ENCODE measurements around the gene TMEM63B. TPM values are rescaled to one million over a fixed set of nuclear protein-coding genes. Genes with fewer than 3 reads are reported as not detected.
A peak's percentile ranks its signal among the peaks of the same experiment; 100 is the strongest.
"Not testable (repeated sequence)": the region's sequence is repeated elsewhere in the genome, so short reads cannot be mapped to it uniquely, and the experiment has no call there.

The TMEM63B gene
- polyA plus RNA-seq, 1 donor: 34.4 TPM

DNA sequence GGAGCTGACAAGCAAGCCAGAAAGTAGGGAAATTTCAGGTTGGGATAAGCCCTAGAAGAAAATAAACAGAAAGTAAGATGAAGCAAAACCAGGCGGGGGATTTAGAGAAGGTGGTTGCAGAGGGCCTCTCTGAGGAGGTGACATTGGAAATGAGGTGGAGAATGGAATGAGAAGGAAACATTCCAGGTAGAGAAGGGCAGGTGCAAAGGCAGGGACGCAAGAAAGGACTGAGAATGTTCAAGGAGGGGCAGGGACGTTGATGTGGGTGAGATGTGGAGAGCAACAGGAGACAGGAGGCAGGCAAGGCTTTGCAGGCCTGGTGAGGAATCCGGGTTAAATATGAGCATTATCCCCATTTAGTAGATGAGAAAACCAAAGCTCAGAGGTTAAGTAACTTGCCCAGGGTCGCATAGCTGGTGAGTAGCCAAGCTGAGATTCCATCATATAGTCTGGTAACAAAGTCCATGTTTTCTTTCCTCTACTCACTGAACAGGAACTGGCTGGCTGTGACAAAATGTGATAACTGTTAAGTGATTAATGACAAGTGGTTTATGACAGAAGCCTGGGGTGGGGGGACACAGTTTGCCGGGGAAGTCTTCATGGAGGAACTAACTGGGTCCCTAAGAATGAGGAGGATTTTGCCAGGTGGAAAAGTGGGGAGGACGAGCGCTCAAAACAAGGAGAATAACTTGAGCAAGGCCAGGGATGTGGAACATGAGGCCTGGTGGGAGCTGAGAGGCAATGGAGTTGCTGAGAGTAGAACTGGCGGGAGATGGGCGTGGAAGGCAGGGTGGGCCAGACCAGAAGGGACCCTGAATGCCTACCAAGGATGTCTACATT lies 32.7 kb upstream of the TMEM63B start:
- Histone ChIP-seq H3K27me3 (ENCODE audit: control insufficient read depth, insufficient read depth, low read length) (no peaks in the 10 kb centered on the region), H3K36me3 (ENCODE audit: control insufficient read depth, insufficient read depth, low read length) (peaks cover 3% of the 10 kb centered on the region), H3K4me1 (ENCODE audit: control insufficient read depth, insufficient read depth, low read length) (peaks cover 16% of the 10 kb centered on the region), H3K27ac (ENCODE audit: low read length) (peak overlapping the region; percentile 87), H3K4me3 (ENCODE audit: low read length) (no peak overlapping the region), H3K9me3 (ENCODE audit: control insufficient read depth, low read depth, low read length) (no peaks in the 10 kb centered on the region)
- WGBS (ENCODE audit: insufficient coverage, low lambda C conversion rate): 75% methylated on average over 1 of the region's 10 CpGs
- peak; percentile 79 to 90 for DNase-seq

GRCh38 chr6:44095243-44095623 lies 32.1 kb upstream of the TMEM63B start:
- WGBS (ENCODE audit: insufficient coverage, low lambda C conversion rate): no CpG with 5 or more reads among the region's 6 CpGs
- H3K36me3 ChIP-seq (ENCODE audit: control insufficient read depth, insufficient read depth, low read length); H3K27me3 ChIP-seq (ENCODE audit: control insufficient read depth, insufficient read depth, low read length); H3K9me3 ChIP-seq (ENCODE audit: control insufficient read depth, low read depth, low read length); DNase-seq; H3K4me3 ChIP-seq (ENCODE audit: low read length): not testable (repeated sequence)
- H3K27ac ChIP-seq (ENCODE audit: low read length): peak overlapping the region; percentile 87
- H3K4me1 ChIP-seq (ENCODE audit: control insufficient read depth, insufficient read depth, low read length): peaks cover 19% of the 10 kb centered on the region

- H3K4me1 ChIP-seq (ENCODE audit: control insufficient read depth, insufficient read depth, low read length): peaks cover 19% of the 10 kb centered on the region
- no peak overlapping the region for H3K4me3 ChIP-seq (ENCODE audit: low read length)
- H3K27ac ChIP-seq (ENCODE audit: low read length): no peak overlapping the region
- no CpG with 5 or more reads among the region's 3 CpGs for WGBS (ENCODE audit: insufficient coverage, low lambda C conversion rate)
- DNase-seq: peak; percentile 75 to 77
- peaks cover 7% of the 10 kb centered on the region for H3K36me3 ChIP-seq (ENCODE audit: control insufficient read depth, insufficient read depth, low read length)
- H3K9me3 ChIP-seq (ENCODE audit: control insufficient read depth, low read depth, low read length): no peaks in the 10 kb centered on the region
- H3K27me3 ChIP-seq (ENCODE audit: control insufficient read depth, insufficient read depth, low read length): no peaks in the 10 kb centered on the region
These were observed 30.7 kb upstream of the TMEM63B start for GRCh38 chr6:44096612-44097011.

DNA sequence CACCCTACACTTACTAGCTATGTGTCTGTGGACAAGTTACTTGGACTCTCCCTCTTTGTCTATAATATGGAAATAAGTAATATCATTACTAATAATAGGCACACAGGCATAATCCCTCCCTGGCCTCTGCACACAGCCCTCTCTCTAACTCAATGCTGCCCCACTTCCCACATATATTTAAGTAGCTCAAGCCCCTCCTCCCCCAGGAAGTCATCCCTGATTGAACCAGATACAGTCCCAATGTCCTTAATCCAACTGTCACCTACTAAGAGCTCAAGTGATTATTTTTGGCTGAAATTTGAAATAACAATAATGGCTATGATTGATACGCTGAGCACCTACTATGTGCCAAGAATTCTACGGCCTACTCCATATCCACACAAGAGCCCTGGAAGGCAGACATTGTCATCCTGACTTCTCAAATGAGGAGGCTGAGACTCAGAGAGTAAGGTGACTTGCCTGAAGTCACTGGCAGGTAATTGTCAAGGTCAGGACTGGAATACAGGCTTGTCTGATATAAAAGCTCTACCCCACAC lies 29.5 kb upstream of the TMEM63B start:
- no peaks in the 10 kb centered on the region for H3K27me3 ChIP-seq (ENCODE audit: control insufficient read depth, insufficient read depth, low read length)
- no peak for DNase-seq
- no peak overlapping the region for H3K27ac ChIP-seq (ENCODE audit: low read length)
- peaks cover 19% of the 10 kb centered on the region for H3K4me1 ChIP-seq (ENCODE audit: control insufficient read depth, insufficient read depth, low read length)
- H3K4me3 ChIP-seq (ENCODE audit: low read length): no peak overlapping the region
- H3K36me3 ChIP-seq (ENCODE audit: control insufficient read depth, insufficient read depth, low read length): peaks cover 7% of the 10 kb centered on the region
- H3K9me3 ChIP-seq (ENCODE audit: control insufficient read depth, low read depth, low read length): no peaks in the 10 kb centered on the region
- no CpG with 5 or more reads among the region's 2 CpGs for WGBS (ENCODE audit: insufficient coverage, low lambda C conversion rate)

DNA sequence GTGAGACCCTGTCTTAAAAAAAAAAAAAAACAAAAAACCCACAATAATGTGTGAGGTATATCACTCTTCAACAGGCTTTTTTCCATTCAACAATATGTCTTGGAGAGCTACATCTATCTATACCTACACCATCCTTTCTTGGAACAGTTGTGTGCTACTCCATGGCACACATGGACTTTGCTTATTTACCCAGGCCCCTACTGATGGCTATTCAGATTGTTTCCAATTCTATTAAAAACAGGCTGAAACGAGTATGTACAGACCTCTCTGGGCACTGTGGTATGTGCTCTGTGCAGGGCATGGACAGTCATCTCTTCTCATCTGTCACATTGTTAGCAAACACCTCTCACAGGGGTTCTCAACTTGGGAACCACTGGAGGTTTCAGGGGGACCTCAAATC lies 28.2 kb upstream of the TMEM63B start:
- Histone ChIP-seq H3K9me3 (ENCODE audit: control insufficient read depth, low read depth, low read length) (no peaks in the 10 kb centered on the region), H3K4me1 (ENCODE audit: control insufficient read depth, insufficient read depth, low read length) (peaks cover 16% of the 10 kb centered on the region), H3K36me3 (ENCODE audit: control insufficient read depth, insufficient read depth, low read length) (peaks cover 17% of the 10 kb centered on the region), H3K4me3 (ENCODE audit: low read length) (no peak overlapping the region), H3K27ac (ENCODE audit: low read length) (no peak overlapping the region), H3K27me3 (ENCODE audit: control insufficient read depth, insufficient read depth, low read length) (no peaks in the 10 kb centered on the region)
- no peak for DNase-seq
- whole genome bisulfite sequencing (ENCODE audit: insufficient coverage, low lambda C conversion rate): 17% methylated on average over 1 of the region's 1 CpG

DNA sequence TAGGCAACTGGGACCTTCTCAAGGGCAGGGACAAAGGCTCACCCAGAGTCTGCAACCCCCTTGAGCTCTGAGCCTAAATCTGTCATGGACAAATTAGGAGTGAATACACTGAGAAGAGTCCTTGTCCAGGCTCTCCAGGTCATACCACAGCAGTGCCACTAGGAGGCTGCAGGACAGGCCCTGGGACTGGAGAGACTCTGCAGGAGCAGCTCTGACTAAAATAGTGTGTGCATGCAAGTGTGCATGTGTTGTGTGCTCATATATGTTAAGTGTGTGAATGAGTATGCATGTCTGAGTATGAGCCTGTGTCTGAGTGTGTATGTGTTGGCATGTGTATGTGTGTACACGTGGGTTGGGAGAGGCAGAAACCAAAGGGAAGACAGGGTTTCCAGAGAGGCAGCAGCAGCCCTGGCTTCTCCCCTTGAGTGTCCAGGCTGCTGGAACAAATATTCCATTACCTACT lies 27.2 kb upstream of the TMEM63B start:
- no peak overlapping the region for H3K27ac ChIP-seq (ENCODE audit: low read length)
- WGBS (ENCODE audit: insufficient coverage, low lambda C conversion rate): no CpG with 5 or more reads among the region's 1 CpG
- peaks cover 24% of the 10 kb centered on the region for H3K36me3 ChIP-seq (ENCODE audit: control insufficient read depth, insufficient read depth, low read length)
- peaks cover 7% of the 10 kb centered on the region for H3K4me1 ChIP-seq (ENCODE audit: control insufficient read depth, insufficient read depth, low read length)
- no peak for DNase-seq
- H3K27me3 ChIP-seq (ENCODE audit: control insufficient read depth, insufficient read depth, low read length): no peaks in the 10 kb centered on the region
- no peak overlapping the region for H3K4me3 ChIP-seq (ENCODE audit: low read length)
- H3K9me3 ChIP-seq (ENCODE audit: control insufficient read depth, low read depth, low read length): no peaks in the 10 kb centered on the region

GRCh38 chr6:44101832-44102231 lies 25.5 kb upstream of the TMEM63B start:
- H3K36me3 ChIP-seq (ENCODE audit: control insufficient read depth, insufficient read depth, low read length): peaks cover 35% of the 10 kb centered on the region
- WGBS (ENCODE audit: insufficient coverage, low lambda C conversion rate): 100% methylated on average over 3 of the region's 4 CpGs
- H3K27me3 ChIP-seq (ENCODE audit: control insufficient read depth, insufficient read depth, low read length): no peaks in the 10 kb centered on the region
- DNase-seq: no peak
- no peak overlapping the region for H3K4me3 ChIP-seq (ENCODE audit: low read length)
- H3K4me1 ChIP-seq (ENCODE audit: control insufficient read depth, insufficient read depth, low read length): peaks cover 6% of the 10 kb centered on the region
- H3K27ac ChIP-seq (ENCODE audit: low read length): no peak overlapping the region
- no peaks in the 10 kb centered on the region for H3K9me3 ChIP-seq (ENCODE audit: control insufficient read depth, low read depth, low read length)

GRCh38 chr6:44102527-44102926 lies 24.8 kb upstream of the TMEM63B start:
- no CpG with 5 or more reads among the region's 2 CpGs for WGBS (ENCODE audit: insufficient coverage, low lambda C conversion rate)
- peaks cover 6% of the 10 kb centered on the region for H3K4me1 ChIP-seq (ENCODE audit: control insufficient read depth, insufficient read depth, low read length)
- H3K36me3 ChIP-seq (ENCODE audit: control insufficient read depth, insufficient read depth, low read length): peaks cover 39% of the 10 kb centered on the region
- no peak overlapping the region for H3K4me3 ChIP-seq (ENCODE audit: low read length)
- no peak overlapping the region for H3K27ac ChIP-seq (ENCODE audit: low read length)
- no peak for DNase-seq
- H3K27me3 ChIP-seq (ENCODE audit: control insufficient read depth, insufficient read depth, low read length): no peaks in the 10 kb centered on the region
- no peaks in the 10 kb centered on the region for H3K9me3 ChIP-seq (ENCODE audit: control insufficient read depth, low read depth, low read length)

DNA sequence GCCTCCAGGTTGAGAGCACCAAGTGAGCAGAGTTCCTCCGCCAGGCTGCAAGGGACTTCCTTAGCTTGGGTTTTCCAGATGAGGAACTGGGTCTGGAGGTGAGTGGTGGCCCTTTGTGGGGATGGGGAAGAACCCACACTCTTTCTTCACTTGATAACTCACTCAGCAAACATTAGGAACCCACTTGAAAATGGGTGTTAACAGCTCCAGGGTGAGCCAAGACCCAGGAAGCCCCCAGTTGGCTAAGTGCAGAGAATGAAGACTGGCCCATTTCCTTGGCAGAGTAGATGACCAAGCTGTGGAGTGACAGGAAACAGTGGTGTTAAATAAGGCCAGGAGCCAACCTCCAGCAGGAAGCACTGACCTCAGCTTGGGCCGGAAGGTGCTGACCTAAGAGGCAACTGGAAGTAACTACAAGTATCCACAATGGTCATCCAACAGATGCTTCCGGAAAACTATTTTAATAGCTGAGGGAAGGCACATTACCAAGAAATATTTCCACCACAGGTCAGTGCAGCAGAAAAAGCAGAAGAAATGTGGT lies 22.8 kb upstream of the TMEM63B start:
- Histone ChIP-seq H3K4me3 (ENCODE audit: low read length) (no peak overlapping the region), H3K9me3 (ENCODE audit: control insufficient read depth, low read depth, low read length) (no peaks in the 10 kb centered on the region), H3K27me3 (ENCODE audit: control insufficient read depth, insufficient read depth, low read length) (no peaks in the 10 kb centered on the region), H3K4me1 (ENCODE audit: control insufficient read depth, insufficient read depth, low read length) (peaks cover 4% of the 10 kb centered on the region), H3K27ac (ENCODE audit: low read length) (no peak overlapping the region), H3K36me3 (ENCODE audit: control insufficient read depth, insufficient read depth, low read length) (peaks cover 55% of the 10 kb centered on the region)
- WGBS (ENCODE audit: insufficient coverage, low lambda C conversion rate): no CpG with 5 or more reads among the region's 3 CpGs
- peak in 1 of 2 donors; percentile 25 for DNase-seq

GRCh38 chr6:44105146-44105545 lies 22.2 kb upstream of the TMEM63B start:
- Histone ChIP-seq H3K36me3 (ENCODE audit: control insufficient read depth, insufficient read depth, low read length) (peaks cover 57% of the 10 kb centered on the region), H3K27ac (ENCODE audit: low read length) (no peak overlapping the region), H3K9me3 (ENCODE audit: control insufficient read depth, low read depth, low read length) (no peaks in the 10 kb centered on the region), H3K27me3 (ENCODE audit: control insufficient read depth, insufficient read depth, low read length) (no peaks in the 10 kb centered on the region), H3K4me3 (ENCODE audit: low read length) (no peak overlapping the region), H3K4me1 (ENCODE audit: control insufficient read depth, insufficient read depth, low read length) (peaks cover 7% of the 10 kb centered on the region)
- DNase-seq: no peak
- no CpG with 5 or more reads among the region's 7 CpGs for WGBS (ENCODE audit: insufficient coverage, low lambda C conversion rate)

Measured in large intestine (tissue), 3 donors.